AG09309 (cell line): ENCODE measurements around the gene MLLT10.

Experiments
- DNase-seq: peaks from one replicate; pipeline ENCODE4 v3.0.0-alpha.2; 2010; ENCODE audit warnings: low read depth
- H3K4me3 ChIP-seq: 2 replicates; pipeline ENCODE4 v1.5.1; 2011; ENCODE audit warnings: mild to moderate bottlenecking, low read depth, low read length, moderate library complexity; ENCODE audit not compliant: control insufficient read depth
- TF ChIP-seq, protein P1 (sequence below): IDR thresholded peaks from 2 replicates; pipeline ENCODE4 v1.5.1; 2011; ENCODE audit warnings: mild to moderate bottlenecking, low read depth, low read length, inconsistent platforms; ENCODE audit not compliant: insufficient read depth, control insufficient read depth; ENCODE audit errors: missing control alignments

Gene MLLT10

DNA sequence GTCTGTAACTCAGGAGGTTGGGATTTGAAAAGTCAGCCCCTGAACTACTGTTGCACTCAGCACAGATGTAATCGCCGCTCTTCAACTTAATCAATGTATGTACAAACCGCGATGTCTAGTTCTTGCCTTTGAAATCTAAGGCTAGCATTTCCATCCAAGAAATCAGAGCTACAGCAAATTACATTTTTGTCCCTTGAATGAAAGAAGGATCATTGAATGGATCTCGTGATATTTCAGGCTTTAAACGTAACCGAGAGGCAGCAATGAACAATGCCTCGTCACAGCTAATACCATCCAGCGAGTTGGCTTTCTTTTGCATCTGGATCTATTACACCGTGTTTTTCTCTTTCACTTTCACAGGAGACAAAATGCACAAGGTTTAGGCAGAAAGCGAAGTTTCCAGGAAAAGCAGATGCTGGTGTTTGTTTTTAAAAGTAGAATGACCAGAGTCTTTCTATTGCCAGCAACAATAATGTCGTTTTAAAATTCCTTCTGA, 14.0 kb upstream of the MLLT10 start:
- no peak for DNase-seq
- H3K4me3 ChIP-seq: peak overlapping the region; percentile 55

DNA sequence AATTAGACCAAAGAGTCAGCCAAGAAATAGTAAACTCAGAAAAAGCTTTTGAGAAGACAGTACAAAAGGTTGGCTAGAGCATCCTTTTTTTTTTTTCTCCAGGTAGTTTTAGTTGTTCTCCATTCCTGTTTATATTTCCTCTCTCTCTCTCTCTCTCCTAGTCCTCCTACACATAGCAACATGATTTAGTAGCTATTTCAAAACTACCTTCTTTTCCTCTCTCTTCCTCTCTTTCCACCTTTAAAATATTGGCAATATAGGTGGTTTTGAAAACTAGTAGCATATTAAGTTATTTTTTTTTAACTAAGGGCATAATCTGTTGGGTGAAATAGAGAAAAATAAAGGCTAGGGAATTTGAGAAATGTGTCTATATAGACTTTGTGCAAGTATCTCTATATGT, 13.5 kb upstream of the MLLT10 start:
- DNase-seq: no peak
- no peak overlapping the region for H3K4me3 ChIP-seq
- TF ChIP-seq, protein P1, sequence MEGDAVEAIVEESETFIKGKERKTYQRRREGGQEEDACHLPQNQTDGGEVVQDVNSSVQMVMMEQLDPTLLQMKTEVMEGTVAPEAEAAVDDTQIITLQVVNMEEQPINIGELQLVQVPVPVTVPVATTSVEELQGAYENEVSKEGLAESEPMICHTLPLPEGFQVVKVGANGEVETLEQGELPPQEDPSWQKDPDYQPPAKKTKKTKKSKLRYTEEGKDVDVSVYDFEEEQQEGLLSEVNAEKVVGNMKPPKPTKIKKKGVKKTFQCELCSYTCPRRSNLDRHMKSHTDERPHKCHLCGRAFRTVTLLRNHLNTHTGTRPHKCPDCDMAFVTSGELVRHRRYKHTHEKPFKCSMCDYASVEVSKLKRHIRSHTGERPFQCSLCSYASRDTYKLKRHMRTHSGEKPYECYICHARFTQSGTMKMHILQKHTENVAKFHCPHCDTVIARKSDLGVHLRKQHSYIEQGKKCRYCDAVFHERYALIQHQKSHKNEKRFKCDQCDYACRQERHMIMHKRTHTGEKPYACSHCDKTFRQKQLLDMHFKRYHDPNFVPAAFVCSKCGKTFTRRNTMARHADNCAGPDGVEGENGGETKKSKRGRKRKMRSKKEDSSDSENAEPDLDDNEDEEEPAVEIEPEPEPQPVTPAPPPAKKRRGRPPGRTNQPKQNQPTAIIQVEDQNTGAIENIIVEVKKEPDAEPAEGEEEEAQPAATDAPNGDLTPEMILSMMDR: no peak

More for the DNA sequence above, 14.0 kb upstream of the MLLT10 start:
- TF ChIP-seq, protein P1: no peak

DNA sequence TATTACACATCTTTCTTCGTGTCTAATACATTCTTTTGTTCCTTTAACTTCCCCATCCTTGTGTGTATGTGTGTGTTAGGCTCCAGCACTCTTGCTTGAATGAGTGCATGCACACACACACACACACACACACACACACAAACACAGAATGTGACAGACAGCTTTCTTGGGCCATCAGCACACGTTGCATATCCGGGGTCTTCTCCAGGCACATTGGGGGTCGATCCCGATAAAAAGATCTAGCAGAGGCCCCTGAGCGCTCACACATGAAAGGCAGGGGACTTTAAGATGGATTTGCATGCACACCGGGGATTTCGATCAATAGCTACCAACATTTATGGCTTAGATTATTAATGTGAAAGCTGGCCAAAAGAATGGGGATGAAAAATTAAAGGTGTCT, 13.1 kb upstream of the MLLT10 start:
- TF ChIP-seq, protein P1: no peak
- no peak overlapping the region for H3K4me3 ChIP-seq
- no peak for DNase-seq

DNA sequence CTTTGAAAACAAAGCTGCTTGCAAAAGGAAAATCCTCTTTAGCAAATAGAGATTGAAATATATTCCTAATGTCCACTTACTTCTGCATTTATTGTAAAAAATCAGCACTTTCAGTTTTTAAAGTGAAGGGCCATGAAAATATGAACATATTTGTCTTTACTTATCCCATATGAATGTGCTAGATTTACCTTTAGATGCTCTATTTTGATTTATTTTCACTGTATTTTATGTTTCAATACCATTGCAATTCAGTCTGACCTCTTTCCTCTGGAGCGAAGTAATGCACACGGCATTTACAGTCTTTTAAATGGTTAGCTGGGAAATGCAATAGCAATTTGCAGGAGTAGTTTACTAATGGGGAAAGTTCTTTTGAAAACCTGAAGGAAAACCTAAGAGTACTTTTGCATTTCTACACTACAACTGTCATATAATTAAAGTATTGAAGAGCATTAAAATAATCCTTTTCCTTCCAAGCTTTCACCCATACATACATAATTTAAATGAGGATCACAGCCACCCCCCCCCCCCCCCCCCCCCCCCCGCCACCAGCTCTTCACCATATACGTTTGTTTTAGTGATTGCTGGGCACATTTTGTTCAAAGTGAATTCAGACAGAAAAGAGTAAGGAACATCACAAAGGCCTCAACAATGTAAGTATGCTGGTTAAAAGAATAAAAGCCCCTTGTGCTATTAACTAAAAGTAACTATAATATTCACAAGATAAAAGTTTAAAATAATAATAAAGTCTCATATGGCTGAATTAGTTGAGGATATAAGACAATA, 12.1 kb upstream of the MLLT10 start:
- no peak overlapping the region for H3K4me3 ChIP-seq
- TF ChIP-seq, protein P1: no peak
- DNase-seq: no peak

DNA sequence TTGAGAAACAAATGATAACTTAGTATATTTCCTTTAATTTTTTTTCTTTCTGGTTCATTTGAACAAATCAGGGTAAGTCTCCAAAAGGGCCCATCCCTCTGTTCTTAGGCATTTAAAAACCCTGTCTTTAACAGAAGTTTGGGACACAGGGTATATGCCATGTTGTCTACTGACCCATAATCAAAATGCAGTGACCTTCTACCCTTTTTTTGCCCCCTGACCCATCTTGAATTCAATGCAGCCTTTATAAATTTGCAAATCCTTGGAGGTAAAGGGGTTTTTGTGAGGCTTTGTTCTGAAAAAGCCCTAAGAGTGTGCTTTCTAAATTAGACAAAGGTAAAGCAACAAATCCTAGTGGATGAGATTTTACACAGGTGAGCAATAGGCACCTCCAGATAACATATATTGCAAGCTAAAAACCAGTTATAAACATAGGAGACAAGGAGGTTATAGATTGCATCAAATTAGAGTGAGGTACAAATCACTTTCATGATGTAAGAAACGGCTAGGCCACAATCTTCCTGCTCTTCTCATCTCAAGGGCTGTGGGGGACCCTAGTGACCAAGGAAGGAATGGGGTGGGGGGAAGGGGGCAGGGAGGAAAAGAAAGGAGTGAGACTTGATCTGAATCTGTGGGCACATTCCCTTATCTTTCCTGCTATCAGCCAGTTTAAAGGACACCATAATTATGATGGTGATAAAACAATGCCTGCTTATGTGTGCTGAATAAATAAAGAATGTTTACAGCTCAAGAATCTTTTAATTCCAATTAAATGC, 11.2 kb upstream of the MLLT10 start:
- TF ChIP-seq, protein P1: no peak
- no peak for DNase-seq
- no peak overlapping the region for H3K4me3 ChIP-seq

DNA sequence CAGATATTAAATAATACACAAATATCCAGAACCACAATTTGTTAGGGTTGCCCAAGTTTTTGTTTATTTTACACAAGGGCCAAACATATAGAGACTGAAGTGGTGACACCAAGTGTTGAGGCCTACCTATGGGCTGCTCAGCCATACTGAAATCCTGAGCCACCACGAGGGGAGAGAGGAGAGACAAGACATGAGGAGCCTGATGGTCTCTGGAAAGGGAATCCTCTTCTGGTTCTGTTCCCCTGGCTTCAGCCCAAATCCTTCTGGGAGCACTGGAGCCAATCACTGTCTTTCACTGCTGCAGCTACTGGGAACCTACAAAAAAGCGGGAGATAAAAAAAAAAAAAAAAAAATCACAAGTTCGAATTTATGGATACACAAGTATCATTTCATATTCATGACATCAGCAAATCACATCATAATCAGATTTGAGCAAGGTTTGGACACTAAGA, 10.4 kb upstream of the MLLT10 start:
- H3K4me3 ChIP-seq: no peak overlapping the region
- TF ChIP-seq, protein P1: no peak
- no peak for DNase-seq
